Panc1 (cell line): ENCODE results near the gene RHEBL1.

Source experiments
- CTCF ChIP-seq: fragments of 450-650 bp; IDR thresholded peaks from 2 replicates; pipeline ENCODE4 v1.5.1; 2017; ENCODE audit warnings: mild to moderate bottlenecking
- POLR2AphosphoS5 ChIP-seq: IDR thresholded peaks from 2 replicates; pipeline ENCODE4 v1.6.1; 2012; ENCODE audit warnings: mild to moderate bottlenecking, low read depth, low read length, moderate library complexity
- REST ChIP-seq, 2 experiments: IDR thresholded peaks; 2 replicates each; pipeline ENCODE4 v1.6.1; 2011 to 2012; ENCODE audit warnings: low read depth in 2 of 2, control low read depth in 1 of 2, low read length in 1 of 2, mild to moderate bottlenecking in 1 of 2, moderate library complexity in 1 of 2; ENCODE audit not compliant: insufficient read depth in 1 of 2
- SIN3A ChIP-seq: IDR thresholded peaks from 2 replicates; pipeline ENCODE4 v1.6.1; 2012; ENCODE audit warnings: low read depth, mild to moderate bottlenecking, low read length, moderate library complexity, borderline replicate concordance; ENCODE audit not compliant: insufficient read depth
- TCF7L2 ChIP-seq: IDR thresholded peaks from 2 replicates; pipeline ENCODE4 v1.6.1; 2011; ENCODE audit warnings: mild to moderate bottlenecking, low read depth, low read length, inconsistent platforms

- TF ChIP-seq CTCF = no peak
- TF ChIP-seq REST (IDR thresholded peaks at IDR 0.05; ENCODE audit: insufficient read depth in 1 of 2, low read depth in 2 of 2, low read length in 1 of 2) = no peak
- TF ChIP-seq POLR2AphosphoS5 = no peak
- no peak for TF ChIP-seq SIN3A
- TF ChIP-seq TCF7L2 = no peak
Observed at GRCh38 chr12:49055978-49056754, 13.6 kb downstream of the RHEBL1 start.
